Thoracic aorta (tissue), 2 donors: ENCODE measurements around the gene PNKD. TPM values are rescaled to one million over a fixed set of nuclear protein-coding genes. Genes with fewer than 3 reads are reported as not detected.

Experiments used
- ATAC-seq: fragments of 150-250 bp; one replicate; pipeline ENCODE4 v1.8.0; 2017; ENCODE audit warnings: low read depth; ENCODE audit not compliant: insufficient number of reproducible peaks, low FRiP score
- DNase-seq: peaks from one replicate; pipeline ENCODE4 v3.0.0-alpha.2; 2020; ENCODE audit warnings: low spot score
- H3K27ac ChIP-seq, 2 donors: fragments of 200-600 bp; sonication (generic); 1 replicate in 1 of 2; 2 replicates in 1 of 2; pipeline ENCODE4 v1.5.1; 2016; ENCODE audit warnings: mild to moderate bottlenecking in 2 of 2, moderate library complexity in 2 of 2
- H3K27me3 ChIP-seq: fragments of 200-600 bp; sonication (generic); replicated peaks from 2 replicates; pipeline ENCODE4 v1.6.0; 2016; ENCODE audit warnings: mild to moderate bottlenecking; ENCODE audit not compliant: insufficient read depth
- H3K36me3 ChIP-seq: fragments of 200-600 bp; sonication (generic); one replicate; pipeline ENCODE4 v1.5.1; 2016
- H3K4me1 ChIP-seq, 2 donors: fragments of 200-600 bp; sonication (generic); 1 replicate in 1 of 2; 2 replicates in 1 of 2; pipeline versions ENCODE4 v1.5.1 to v1.6.0; 2016; ENCODE audit warnings: low read depth in 2 of 2, mild to moderate bottlenecking in 1 of 2; ENCODE audit not compliant: control insufficient read depth in 1 of 2
- H3K4me3 ChIP-seq: fragments of 200-600 bp; sonication (generic); 2 replicates; pipeline ENCODE4 v1.5.1; 2016; ENCODE audit warnings: mild to moderate bottlenecking
- H3K9me3 ChIP-seq: fragments of 200-600 bp; sonication (generic); 2 replicates; pipeline ENCODE4 v1.5.1; 2016
- total RNA-seq, 2 donors: library from RNA; depleted of rRNA; stranded (reverse); fragments of >200 nt; gene quantifications; one replicate each; pipeline versions ENCODE4 v1.1.0 to v1.2.3, GENCODE V29; 2016
- TF ChIP-seq, protein P1 (sequence below): fragments of 200-600 bp; sonication (generic); IDR thresholded peaks from one replicate; pipeline ENCODE4 v1.5.1; 2019; ENCODE audit warnings: antibody characterized with exemption

The PNKD gene
- total RNA-seq, 2 donors from 2014 or later, result 19.4 to 38.4 TPM

DNA sequence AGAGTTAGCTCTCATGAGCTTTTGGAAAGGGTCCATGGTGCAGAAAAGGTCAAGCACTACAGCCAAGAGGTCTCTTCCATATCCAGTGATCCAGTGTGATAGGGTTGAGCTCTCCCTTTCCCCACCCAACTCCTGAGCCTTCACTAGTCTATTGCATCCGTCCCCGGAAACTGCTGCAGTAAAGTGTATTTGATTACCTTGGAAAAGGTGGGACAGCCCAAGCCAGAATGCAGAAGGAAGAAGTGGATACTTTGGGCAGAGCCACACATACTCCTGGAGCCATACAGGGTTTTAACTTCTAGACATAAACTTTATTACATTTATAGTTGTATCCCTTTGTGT, 3.6 kb downstream of the PNKD start:
- H3K4me3 ChIP-seq, result no peak overlapping the region
- H3K9me3 ChIP-seq, result no peaks in the 10 kb centered on the region
- H3K27me3 ChIP-seq, result no peaks in the 10 kb centered on the region
- peaks cover 26 to 38% of the 10 kb centered on the region in 2 donors for H3K4me1 ChIP-seq
- DNase-seq, result no peak
- peaks cover 50% of the 10 kb centered on the region for H3K36me3 ChIP-seq
- TF ChIP-seq, protein P1, sequence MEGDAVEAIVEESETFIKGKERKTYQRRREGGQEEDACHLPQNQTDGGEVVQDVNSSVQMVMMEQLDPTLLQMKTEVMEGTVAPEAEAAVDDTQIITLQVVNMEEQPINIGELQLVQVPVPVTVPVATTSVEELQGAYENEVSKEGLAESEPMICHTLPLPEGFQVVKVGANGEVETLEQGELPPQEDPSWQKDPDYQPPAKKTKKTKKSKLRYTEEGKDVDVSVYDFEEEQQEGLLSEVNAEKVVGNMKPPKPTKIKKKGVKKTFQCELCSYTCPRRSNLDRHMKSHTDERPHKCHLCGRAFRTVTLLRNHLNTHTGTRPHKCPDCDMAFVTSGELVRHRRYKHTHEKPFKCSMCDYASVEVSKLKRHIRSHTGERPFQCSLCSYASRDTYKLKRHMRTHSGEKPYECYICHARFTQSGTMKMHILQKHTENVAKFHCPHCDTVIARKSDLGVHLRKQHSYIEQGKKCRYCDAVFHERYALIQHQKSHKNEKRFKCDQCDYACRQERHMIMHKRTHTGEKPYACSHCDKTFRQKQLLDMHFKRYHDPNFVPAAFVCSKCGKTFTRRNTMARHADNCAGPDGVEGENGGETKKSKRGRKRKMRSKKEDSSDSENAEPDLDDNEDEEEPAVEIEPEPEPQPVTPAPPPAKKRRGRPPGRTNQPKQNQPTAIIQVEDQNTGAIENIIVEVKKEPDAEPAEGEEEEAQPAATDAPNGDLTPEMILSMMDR, result no peak
- no peak for ATAC-seq
- H3K27ac ChIP-seq, result peak overlapping the region; percentile 29 to 81

DNA sequence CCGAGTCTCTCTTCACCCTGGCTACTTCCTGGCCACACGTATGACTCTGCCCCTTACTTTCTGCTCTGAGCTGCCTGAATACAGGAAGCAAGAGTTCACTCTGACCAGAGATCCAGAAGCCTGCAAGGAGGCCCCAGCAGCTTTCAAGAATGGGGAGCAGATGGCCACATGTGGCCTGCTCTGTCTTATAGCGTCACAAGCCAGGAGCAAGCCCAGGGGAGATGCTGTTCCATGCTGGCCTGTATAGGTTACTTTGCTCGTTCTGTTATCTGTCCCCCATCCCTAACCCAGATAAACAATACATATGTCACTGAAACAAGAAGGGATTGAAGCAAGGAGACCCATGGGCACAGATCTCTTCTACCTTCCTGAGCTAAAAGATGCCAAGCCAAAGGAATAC, 4.3 kb downstream of the PNKD start:
- H3K36me3 ChIP-seq, result peaks cover 57% of the 10 kb centered on the region
- H3K27ac ChIP-seq, result peak overlapping the region; percentile 29 to 81
- DNase-seq (no peak), ATAC-seq (no peak)
- TF ChIP-seq, protein P1, result no peak
- no peaks in the 10 kb centered on the region for H3K9me3 ChIP-seq
- no peaks in the 10 kb centered on the region for H3K27me3 ChIP-seq
- no peak overlapping the region for H3K4me3 ChIP-seq
- H3K4me1 ChIP-seq, result peaks cover 21 to 35% of the 10 kb centered on the region in 2 donors

DNA sequence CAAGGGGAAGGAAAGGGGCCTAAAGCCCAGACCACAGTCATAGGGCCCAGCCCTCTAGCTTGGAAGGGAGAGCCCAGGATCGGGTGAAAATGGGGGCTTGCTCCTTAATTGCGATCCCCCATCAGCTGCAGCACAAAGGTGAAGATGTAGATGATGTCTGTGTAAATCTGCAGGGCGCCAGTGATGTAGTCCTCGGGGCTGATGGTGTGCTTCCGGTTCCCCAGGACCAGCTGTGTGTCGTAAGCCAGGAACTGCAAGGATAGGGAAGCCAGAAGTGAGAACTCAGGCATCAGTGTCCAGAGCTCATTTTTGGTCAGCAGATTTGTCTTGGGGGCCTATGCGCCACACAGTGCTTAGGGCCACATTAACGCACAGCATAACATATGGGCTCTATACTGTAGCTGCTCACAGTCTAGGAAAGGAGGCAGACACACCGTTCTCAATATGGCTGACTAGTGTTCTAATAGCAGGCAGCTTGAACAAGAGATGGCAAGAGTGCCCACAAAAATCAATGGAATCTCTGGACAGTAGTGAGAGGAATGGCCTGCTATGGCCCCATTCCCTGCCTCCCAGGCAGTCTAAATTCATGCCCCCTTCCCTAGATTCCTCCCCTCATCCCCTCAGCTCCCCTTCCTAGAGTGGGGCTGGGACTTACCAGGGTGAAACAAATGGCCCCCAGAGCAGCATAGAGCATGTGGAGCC, 5.2 kb downstream of the PNKD start:
- DNase-seq (no peak), ATAC-seq (no peak)
- TF ChIP-seq, protein P1, result no peak
- H3K9me3 ChIP-seq, result no peaks in the 10 kb centered on the region
- no peaks in the 10 kb centered on the region for H3K27me3 ChIP-seq
- H3K4me3 ChIP-seq, result no peak overlapping the region
- H3K4me1 ChIP-seq, result peaks cover 21 to 41% of the 10 kb centered on the region in 2 donors
- H3K36me3 ChIP-seq, result peaks cover 67% of the 10 kb centered on the region
- H3K27ac ChIP-seq, result peak overlapping the region; percentile 29 to 81

DNA sequence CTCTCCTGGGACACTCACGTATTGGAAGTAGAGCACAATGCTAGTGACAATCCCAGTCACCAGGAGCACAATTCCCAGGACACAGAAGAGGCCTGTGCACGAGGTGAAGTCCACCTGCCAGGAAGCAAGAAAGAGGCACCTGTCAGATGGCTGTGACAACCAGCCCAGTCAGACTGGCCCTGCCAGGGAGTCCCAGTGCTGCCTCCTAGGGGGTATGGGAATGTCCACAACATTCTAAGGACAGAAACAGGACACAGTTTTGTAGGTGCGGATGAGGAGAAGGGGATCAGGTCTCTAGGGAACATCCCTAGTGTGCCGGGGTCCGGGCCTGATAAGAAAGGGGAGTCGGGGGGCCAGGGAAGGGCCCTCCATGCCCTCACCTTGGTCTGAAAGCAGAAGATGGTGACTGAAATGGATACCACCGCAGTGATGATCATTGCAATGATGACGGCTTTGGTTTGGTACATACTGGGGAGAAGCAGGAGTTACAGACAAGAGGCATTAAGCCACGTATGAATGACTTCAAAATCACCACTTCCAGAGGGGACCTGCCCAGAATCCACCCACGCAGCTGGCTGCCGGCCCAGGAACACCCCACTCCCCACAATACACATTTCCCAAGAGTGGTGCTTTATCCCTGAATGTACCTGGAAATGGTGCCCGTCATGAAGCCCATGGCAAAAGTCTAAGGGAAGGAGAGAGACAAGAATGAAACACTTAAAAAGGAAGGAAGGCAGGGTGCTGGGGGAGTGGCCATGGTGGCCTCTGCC, 6.9 kb downstream of the PNKD start:
- no peak for DNase-seq
- Histone ChIP-seq H3K4me3 (no peak overlapping the region), H3K9me3 (no peaks in the 10 kb centered on the region), H3K27ac (peak overlapping the region; percentile 33 to 45), H3K36me3 (peaks cover 80% of the 10 kb centered on the region), H3K4me1 (peaks cover 19 to 41% of the 10 kb centered on the region in 2 donors), H3K27me3 (no peaks in the 10 kb centered on the region)
- TF ChIP-seq, protein P1, result no peak
- ATAC-seq, result no peak

DNA sequence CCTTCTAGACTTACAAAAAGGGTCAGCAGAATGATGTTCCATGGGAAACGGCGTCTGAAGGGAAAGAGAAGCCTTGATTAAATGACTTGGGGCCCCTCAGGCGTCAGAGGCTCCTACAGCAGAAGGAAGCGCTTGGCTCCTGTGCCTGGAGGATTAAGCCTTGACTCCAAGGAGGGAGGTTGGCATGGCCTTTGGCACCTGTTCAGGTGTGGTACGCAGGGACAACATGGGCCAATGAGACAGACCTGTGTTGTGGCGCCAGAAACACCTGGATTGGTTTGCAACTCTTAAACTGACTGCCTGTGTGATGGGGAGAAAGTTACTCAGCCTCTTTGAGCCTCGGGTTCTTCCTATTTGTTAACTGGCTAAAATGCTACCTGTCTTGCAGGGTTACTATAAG, 7.6 kb downstream of the PNKD start:
- H3K4me1 ChIP-seq, result peaks cover 21 to 43% of the 10 kb centered on the region in 2 donors

More for the DNA sequence above, 7.6 kb downstream of the PNKD start:
- TF ChIP-seq, protein P1, result no peak
- H3K4me3 ChIP-seq, result no peak overlapping the region
- no peaks in the 10 kb centered on the region for H3K9me3 ChIP-seq
- peak overlapping the region; percentile 33 to 45 for H3K27ac ChIP-seq
- DNase-seq (no peak), ATAC-seq (no peak)
- H3K27me3 ChIP-seq, result no peaks in the 10 kb centered on the region
- H3K36me3 ChIP-seq, result peaks cover 80% of the 10 kb centered on the region
